22Rv1 (cell line): ENCODE measurements around the gene CCDC85B.
"Not testable (repeated sequence)": the region's sequence is repeated elsewhere in the genome, so short reads cannot be mapped to it uniquely, and the experiment has no call there.

Experiments used
- H3K27ac ChIP-seq: fragments of 450-650 bp; 2 replicates; pipeline ENCODE4 v1.5.1; 2017
- CTCF ChIP-seq: fragments of 450-650 bp; IDR thresholded peaks from 2 replicates; pipeline ENCODE4 v1.5.1; 2017; ENCODE audit warnings: mild to moderate bottlenecking
- ZFX ChIP-seq: fragments of 450-650 bp; IDR thresholded peaks from 2 replicates; pipeline ENCODE4 v1.6.1; 2017; ENCODE audit warnings: antibody characterized with exemption, borderline replicate concordance

CCDC85B gene

GRCh38 chr11:65890324-65891218 lies at the start of gene CCDC85B:
CCDC85B (plus strand) TSS chr11:65890673; CDS start chr11:65890784, 111 bp downstream.
- TF ChIP-seq ZFX (no peak), CTCF (peak; percentile 29; the same call in 1 of the 2 replicates)
- peak within 1 kb of the TSS; percentile 82 for H3K27ac ChIP-seq

GRCh38 chr11:65842144-65842543 lies 48.3 kb upstream of the CCDC85B start:
- no peak overlapping the region for H3K27ac ChIP-seq
- TF ChIP-seq CTCF (no peak), ZFX (no peak)

- TF ChIP-seq ZFX: no peak
- TF ChIP-seq CTCF: no peak
- H3K27ac ChIP-seq: peak overlapping the region; percentile 71
These were observed 46.7 kb upstream of the CCDC85B start for GRCh38 chr11:65843811-65844210.

GRCh38 chr11:65844231-65844872 lies 46.1 kb upstream of the CCDC85B start:
- TF ChIP-seq CTCF: no peak
- no peak for TF ChIP-seq ZFX
- H3K27ac ChIP-seq: peak overlapping the region; percentile 71

- TF ChIP-seq CTCF (no peak), ZFX (no peak)
- H3K27ac ChIP-seq: no peak overlapping the region
These were observed 42.7 kb upstream of the CCDC85B start for GRCh38 chr11:65847746-65848145.

- H3K27ac ChIP-seq: not testable (repeated sequence)
These were observed 41.8 kb upstream of the CCDC85B start for GRCh38 chr11:65848693-65849092.

GRCh38 chr11:65849366-65849765 lies 41.1 kb upstream of the CCDC85B start:
- peak overlapping the region; percentile 12; the same call in 1 of the 2 replicates for H3K27ac ChIP-seq
- TF ChIP-seq ZFX (no peak), CTCF (no peak)
